ENCODE data around the gene MROH7.
A peak's percentile ranks its signal among the peaks of the same experiment; 100 is the strongest.

Gene MROH7

GRCh38 chr1:54640863-54641836 lies at the start of gene MROH7:
Gene MROH7 (plus strand): TSS chr1:54641786. CDS start chr1:54652927, 11,141 bp downstream.
- peak in 2 of 42 donors; percentile 1 to 12 for DNase-seq
- intact Hi-C loops (cut with DNase I) = no loop called here

GRCh38 chr1:54593571-54594160 lies 47.9 kb upstream of the MROH7 start:
- no peak for DNase-seq
- intact Hi-C loops (cut with DNase I) = no loop called here

DNA sequence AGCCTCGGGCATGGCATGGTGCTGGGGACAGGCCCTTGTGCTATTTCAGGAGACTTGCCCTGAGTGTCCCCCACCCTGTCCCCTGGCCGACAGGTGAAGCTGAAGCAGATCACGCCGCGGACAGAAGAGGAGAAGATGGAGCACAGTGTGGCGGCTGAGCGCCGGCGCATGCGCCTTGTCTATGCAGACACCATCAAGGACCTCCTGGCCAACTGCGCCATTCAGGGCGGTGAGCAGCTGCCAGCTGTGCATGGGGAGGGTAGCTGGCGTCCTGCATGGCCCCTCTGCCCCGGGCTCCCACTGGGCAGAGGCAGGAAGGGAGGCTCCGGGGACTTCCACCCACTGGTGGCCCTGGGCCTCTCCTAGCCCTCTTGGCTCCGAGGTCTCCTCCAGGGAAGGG lies 47.1 kb upstream of the MROH7 start:
- intact Hi-C loops (cut with DNase I) = no loop called here
- DNase-seq = no peak

DNA sequence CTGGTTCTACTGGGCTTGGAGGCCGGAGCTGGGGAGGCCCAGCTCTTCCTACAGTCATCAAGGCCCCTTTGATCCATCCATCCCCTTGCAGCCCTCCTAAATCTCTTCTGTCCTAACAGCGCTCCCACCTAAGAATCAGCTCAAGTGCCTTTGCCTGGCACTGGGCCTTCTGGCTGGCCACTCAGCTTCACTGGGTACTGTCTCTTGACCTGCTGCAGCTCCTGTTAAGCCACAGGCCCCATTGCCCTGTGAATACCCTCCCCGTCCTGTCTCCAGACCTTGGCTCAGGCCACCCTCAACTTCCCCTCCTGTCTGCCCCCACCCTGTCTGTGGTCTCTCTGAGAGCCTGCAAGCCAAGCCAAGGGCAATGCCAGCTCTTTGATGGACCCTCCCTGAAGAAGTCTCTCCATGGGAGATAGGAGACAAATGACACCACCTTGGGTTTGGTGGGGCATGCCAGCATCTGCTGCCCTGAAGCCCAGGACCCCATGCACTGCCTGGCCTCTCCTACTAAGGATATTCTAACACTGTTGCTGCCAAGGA lies 45.6 kb upstream of the MROH7 start:
- DNase-seq = no peak
- intact Hi-C loops (cut with DNase I) = no loop called here

DNA sequence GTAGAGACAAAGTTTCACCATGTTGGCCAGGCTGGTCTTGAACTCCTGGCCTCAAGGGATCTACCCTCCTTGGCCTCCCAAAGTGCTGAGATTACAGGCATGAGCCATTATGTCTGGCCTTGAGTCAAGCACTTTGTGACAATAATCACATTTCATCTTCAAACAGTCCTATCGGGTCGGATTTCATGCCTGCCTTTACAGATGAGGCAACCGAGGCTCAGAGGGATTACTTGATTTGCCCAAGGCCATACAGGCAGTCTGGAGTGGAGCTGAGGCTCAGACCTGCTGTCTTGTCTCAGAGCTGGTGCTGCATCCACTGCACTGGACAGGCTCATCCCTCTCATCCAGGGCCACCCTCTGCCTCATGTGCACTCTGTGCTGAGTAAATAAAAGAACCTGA lies 44.8 kb upstream of the MROH7 start:
- no peak for DNase-seq
- intact Hi-C loops (cut with DNase I) = no loop called here

- intact Hi-C loops (cut with DNase I) = no loop called here
- no peak for DNase-seq
Measured at GRCh38 chr1:54597455-54598030, 44.0 kb upstream of the MROH7 start.

DNA sequence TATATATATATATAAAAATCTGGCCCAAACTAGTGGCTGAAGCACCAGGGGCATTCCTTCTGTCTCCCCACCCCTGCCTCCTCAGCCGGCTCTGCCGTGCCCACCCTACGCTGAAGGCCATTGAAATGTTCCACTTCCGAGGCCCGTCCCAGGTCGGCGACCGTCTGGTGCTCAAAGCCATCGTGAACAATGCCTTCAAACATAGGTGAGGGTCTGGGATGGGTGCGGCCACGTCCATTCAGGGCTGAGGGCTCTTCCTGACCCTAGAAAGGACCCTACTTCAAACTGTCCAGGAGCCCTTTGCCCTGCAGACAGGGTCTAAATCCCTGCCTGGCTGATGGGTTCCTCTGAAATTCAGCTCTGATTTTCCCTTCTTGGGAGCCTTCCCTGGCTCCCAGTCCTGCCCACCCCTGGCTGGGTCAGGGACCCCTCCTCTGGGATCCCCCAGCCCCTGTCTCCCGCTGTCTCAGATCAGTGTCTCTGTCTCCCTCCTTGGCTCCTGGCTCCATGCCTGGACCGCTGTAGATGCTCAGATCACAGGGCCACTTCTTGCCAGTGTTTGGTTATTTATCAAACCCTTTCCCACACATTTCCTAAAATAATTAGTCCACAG lies 42.3 kb upstream of the MROH7 start:
- DNase-seq = no peak
- intact Hi-C loops (cut with DNase I) = no loop called here

DNA sequence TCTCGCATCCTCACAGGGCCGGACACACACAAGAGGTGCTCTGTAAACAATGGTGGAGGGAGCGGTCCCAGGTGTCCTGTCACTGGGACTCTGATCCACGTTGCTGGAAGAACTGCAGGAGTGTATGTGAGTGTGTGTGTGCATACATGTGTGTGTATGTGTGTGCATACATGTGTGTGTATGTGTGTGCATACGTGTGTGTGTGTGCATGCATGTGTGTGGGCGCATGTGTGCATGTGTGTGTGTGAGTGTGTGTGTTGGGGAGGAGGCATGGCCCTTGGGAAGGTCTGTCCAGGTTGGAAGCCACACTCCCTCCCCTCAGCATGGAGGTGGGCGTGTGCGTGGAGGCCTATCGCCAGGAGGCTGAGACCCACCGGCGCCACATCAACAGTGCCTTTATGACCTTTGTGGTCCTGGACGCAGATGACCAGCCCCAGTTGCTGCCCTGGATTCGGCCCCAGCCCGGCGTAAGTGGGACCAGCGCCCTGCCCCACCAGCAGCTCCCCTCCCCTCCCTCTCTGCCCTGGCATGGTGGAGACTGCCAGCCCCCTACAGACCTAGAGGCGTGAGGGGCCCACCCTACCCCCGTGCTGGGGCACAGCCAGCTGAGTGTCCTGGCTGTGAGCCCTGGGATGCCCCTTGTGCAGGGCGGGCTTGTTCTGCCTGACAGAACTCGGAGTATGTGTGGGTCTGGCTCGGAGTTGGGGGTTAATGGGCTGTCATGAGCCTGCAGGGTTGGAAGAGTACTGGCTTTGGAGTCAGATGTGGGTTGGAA lies 40.5 kb upstream of the MROH7 start:
- no peak for DNase-seq
- intact Hi-C loops (cut with DNase I) = no loop called here

DNA sequence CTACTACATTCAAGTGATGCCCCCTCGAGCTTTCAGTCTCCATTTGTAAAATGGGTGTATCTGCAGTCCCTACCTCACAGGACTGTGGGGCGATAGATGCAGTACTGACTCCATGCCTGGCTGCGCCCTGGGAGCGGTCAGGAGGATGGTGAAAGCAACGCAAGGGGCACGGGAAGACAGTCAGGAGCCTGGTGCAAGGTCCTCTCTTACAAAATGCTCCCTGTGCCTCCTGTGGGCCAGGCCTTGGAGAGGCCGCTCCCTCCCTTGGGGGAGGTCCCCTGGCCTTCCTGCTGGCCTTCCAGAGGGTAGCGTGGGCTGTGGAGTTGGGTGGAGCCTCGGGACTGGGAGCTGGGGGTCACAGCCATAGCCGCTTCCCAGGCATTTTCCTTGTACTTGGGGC lies 39.9 kb upstream of the MROH7 start:
- intact Hi-C loops (cut with DNase I) = no loop called here
- DNase-seq = no peak

- no peak for DNase-seq
- intact Hi-C loops (cut with DNase I) = no loop called here
Measured at GRCh38 chr1:54602554-54602953, 39.0 kb upstream of the MROH7 start.

DNA sequence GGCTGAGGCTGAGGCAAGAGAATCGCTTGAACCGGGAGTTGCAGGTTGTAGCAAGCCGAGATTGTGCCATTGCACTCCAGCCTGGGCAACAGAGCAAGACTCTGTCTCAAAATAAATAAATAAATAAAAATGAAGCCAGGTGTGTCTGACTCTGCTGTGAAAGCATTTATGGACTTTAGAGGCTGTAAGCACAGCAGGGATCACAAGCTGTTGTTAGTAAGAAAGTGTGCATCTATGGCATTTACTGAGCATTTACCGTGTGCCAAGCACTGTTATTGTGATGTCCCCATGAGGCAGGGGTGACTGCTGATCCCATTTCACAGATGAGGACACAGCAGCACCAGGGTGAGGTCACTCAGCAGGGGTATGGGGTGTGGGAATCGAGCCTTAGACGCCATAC lies 38.3 kb upstream of the MROH7 start:
- intact Hi-C loops (cut with DNase I) = no loop called here

DNA sequence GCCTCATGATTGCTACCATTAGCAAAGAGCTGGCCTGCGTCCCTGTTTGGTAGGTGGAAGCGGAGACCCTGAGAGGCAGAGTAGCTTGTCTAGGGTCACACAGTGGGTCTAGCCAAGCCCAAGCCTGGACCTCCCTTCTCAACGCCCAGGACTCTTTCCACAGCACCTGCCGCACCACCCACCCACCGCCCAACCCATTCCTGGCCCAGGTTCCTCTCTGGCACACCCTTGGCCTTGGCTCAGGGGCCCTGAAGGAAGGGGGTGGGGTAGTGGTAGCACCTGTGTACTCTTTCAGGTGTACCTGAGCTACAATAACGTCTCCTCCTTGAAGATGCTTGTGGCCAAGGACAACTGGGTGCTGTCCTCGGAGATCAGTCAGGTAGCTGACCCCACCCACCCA lies 37.5 kb upstream of the MROH7 start:
- intact Hi-C loops (cut with DNase I) = no loop called here
- no peak for DNase-seq

More for the DNA sequence above, 38.3 kb upstream of the MROH7 start:
- DNase-seq = no peak

GRCh38 chr1:54604572-54605370 lies 36.8 kb upstream of the MROH7 start:
- no peak for DNase-seq

DNA sequence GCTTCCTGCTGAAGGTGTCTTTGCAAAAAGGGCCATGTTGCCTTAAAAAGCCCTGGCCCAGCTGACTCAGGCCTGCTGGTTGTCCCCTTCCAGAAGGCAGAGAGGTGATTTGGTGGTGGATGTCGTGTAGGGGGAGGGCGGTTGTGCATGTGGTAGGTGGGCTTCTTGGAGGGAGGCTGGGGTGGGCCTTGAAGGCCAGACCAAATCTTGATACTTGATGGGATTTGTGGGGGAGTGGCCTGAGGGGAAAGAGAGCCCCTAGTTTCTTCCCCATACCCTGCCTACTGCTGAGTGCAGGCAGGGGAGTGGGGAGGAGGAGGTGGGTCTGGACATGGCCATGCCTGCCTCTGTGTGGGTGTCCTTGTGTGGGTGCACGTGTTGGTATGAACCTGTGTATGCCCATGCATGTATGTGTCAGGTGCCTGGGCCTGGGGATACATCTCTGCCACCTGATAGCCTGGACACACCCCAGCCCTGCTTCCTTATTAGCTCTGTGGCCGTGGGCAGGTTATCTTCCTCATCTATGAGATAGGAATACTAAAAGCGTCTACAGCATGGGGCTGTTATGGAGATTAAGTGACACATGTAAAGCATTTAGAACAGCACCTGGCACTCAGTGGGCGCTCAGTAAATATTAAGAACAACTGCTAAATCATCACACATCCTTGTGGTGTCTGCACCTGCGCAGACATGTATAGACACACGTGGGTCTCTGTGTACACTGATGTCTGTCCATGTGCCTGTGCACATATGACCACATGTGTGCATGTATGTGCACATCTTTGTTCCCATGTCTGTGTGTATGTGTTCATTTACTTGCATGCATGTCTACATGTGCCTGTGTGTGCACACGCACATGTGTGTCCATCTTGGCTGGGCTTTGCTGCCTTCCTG lies 35.2 kb upstream of the MROH7 start:
- intact Hi-C loops (cut with DNase I) = no loop called here
- DNase-seq = no peak

More at GRCh38 chr1:54604572-54605370, 36.8 kb upstream of the MROH7 start:
- intact Hi-C loops (cut with DNase I) = no loop called here

DNA sequence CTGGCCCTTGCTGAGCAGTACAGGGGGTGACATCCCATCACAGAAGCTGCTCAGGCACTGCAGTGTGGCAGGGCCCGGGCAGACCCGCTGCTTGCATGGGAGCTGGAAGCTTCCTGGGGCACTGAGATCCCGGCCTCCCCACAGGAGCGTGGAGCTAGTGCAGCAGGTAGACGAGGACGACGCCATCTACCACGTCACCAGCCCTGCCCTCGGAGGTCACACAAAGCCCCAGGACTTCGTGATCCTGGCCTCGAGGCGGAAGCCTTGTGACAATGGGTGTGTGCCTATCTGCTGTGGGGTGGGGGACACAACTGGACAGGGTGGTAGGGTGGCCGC lies 34.6 kb upstream of the MROH7 start:
- no peak for DNase-seq
- intact Hi-C loops (cut with DNase I) = no loop called here

DNA sequence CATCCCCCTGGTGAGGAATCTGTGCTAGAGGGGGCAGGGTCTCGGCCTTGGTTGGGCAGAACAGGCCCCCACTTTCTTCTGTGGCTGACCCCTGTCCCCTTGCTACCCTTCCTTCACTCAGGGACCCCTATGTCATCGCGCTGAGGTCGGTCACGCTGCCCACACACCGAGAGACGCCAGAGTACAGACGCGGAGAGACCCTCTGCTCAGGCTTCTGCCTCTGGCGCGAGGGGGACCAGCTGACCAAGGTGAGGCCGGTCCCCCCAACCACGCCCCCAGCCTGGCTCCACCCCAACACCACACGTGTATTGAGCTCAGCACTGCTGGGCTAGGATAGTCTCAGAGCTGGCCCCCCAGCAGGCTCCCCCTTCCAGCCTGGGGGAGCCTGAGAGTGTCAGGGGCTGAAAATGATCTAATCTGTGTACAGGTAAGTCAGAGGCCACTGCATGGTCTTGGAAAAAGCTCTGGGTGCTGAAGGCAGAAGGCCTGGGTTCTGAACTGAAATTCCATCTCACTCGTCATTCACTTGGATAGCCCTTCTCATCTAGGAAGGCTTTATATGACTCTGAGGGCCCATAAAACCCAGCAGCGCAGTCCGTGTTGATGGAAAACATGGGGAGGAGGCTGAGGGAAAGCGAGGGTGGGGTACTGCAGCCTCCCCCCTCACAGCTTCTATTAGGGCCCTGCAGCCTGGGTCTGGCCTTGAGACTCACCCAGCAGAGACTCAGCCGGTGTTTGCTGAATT lies 33.6 kb upstream of the MROH7 start:
- intact Hi-C loops (cut with DNase I) = no loop called here
- no peak for DNase-seq
